HG02885 (cell line): ENCODE results near the gene PHF3.
A peak's percentile ranks its signal among the peaks of the same experiment; 100 is the strongest.

Experiments
- ATAC-seq: cut with Tn5 transposase; IDR thresholded peaks from one replicate; pipeline ENCODE4 v1.9.1; 2021; ENCODE audit warnings: mild to moderate bottlenecking; ENCODE audit not compliant: unreplicated experiment, poor library complexity

Gene PHF3

DNA sequence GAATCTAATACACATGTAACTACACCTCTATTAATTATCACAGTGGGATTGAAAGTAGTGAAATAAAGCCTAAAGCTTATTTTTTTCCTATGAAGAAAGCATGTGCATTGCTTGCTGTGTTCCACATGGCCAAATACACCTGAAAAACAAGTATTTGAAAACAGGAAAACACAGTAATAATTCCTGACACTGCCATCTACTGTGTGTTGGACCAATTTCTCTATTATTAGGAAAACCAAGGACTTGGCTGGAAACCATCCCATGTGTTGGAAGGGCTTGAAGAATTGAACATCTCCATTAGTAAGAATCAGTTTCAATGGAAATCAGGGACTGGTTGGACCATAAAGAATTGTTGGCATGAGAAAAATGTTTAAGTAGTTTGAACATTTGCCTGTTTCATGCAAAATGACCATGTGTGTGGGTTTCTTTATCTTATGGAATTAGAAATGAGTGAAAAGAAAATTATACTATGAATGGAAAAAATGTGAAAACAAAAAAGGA lies 124.1 kb downstream of the PHF3 start:
- no peak for ATAC-seq

- no peak for ATAC-seq
These were observed 124.6 kb downstream of the PHF3 start for GRCh38 chr6:63760199-63760598.

- ATAC-seq = peak; percentile 46
These were observed 128.8 kb downstream of the PHF3 start for GRCh38 chr6:63764318-63764916.
